Activated CD4-positive, alpha-beta memory T cell treated with anti-CD3 and anti-CD28 coated beads for 36 hours (primary cell): ENCODE results near the gene DNAH17. TPM values are rescaled to one million over a fixed set of nuclear protein-coding genes. Genes with fewer than 3 reads are reported as not detected.
"Not testable (repeated sequence)": the region's sequence is repeated elsewhere in the genome, so short reads cannot be mapped to it uniquely, and the experiment has no call there.

Experiments
- CTCF ChIA-PET: fragments of 350-600 bp; sonication (Branson Sonifier 250); formaldehyde crosslinking; loops from one replicate; lab custom pipeline; 2021; ENCODE audit warnings: antibody characterized with exemption, inconsistent platforms; lab: Charles Lee
- POLR2A ChIA-PET: fragments of 350-600 bp; sonication (Branson Sonifier 250); formaldehyde crosslinking; loops from one replicate; lab custom pipeline; 2021; ENCODE audit warnings: antibody characterized with exemption; lab: Charles Lee
- DNase-seq: peaks from one replicate; pipeline ENCODE4 v3.0.0-alpha.2; 2020
- H3K27ac Mint-ChIP-seq: one replicate; pipeline ENCODE4 v1.8.0; 2021; ENCODE audit warnings: mixed read lengths
- H3K27me3 Mint-ChIP-seq: one replicate; pipeline ENCODE4 v1.8.0; 2021; ENCODE audit warnings: mixed read lengths
- H3K36me3 Mint-ChIP-seq: one replicate; pipeline ENCODE4 v1.8.0; 2021; ENCODE audit warnings: mixed read lengths
- H3K4me1 Mint-ChIP-seq: one replicate; pipeline ENCODE4 v1.8.0; 2021; ENCODE audit warnings: low read depth, mixed read lengths
- H3K4me3 Mint-ChIP-seq: one replicate; pipeline ENCODE4 v1.8.0; 2021; ENCODE audit warnings: mild to moderate bottlenecking, mixed read lengths
- H3K9me3 Mint-ChIP-seq: one replicate; pipeline ENCODE4 v1.8.0; 2021; ENCODE audit warnings: mixed read lengths
- intact Hi-C: fragments of 100-400 bp; cut with micrococcal nuclease; formaldehyde crosslinking; loops from one replicate; pipeline ENCODE4 v1.15.1; 2023
- total RNA-seq, 2 experiments: library from RNA; stranded (reverse); gene quantifications; one replicate each; pipeline ENCODE4 v1.2.3, GENCODE V29; 2021

The DNAH17 gene
- total RNA-seq, 2 experiments from 2014 or later, result 0.21 to 0.29 TPM

GRCh38 chr17:78517421-78517820, 59.8 kb downstream of the DNAH17 start:
- Mint-ChIP-seq H3K27me3 (no peaks in the 10 kb centered on the region), H3K36me3 (no peaks in the 10 kb centered on the region), H3K4me1 (no peaks in the 10 kb centered on the region), H3K27ac (no peak overlapping the region), H3K4me3 (no peak overlapping the region), H3K9me3 (no peaks in the 10 kb centered on the region)
- POLR2A ChIA-PET, result no interaction called here
- DNase-seq, result no peak
- CTCF ChIA-PET, result no interaction called here
- intact Hi-C loops, result no loop called here

- Mint-ChIP-seq H3K36me3 (no peaks in the 10 kb centered on the region), H3K9me3 (no peaks in the 10 kb centered on the region), H3K27me3 (no peaks in the 10 kb centered on the region), H3K4me1 (no peaks in the 10 kb centered on the region), H3K27ac (no peak overlapping the region), H3K4me3 (no peak overlapping the region)
- no peak for DNase-seq
- ChIA-PET POLR2A (no interaction called here), CTCF (no interaction called here)
- intact Hi-C loops, result no loop called here
Observed at GRCh38 chr17:78515480-78515879, 61.7 kb downstream of the DNAH17 start.

- Mint-ChIP-seq H3K9me3 (no peaks in the 10 kb centered on the region), H3K27ac (no peak overlapping the region), H3K27me3 (no peaks in the 10 kb centered on the region), H3K4me3 (no peak overlapping the region), H3K4me1 (no peaks in the 10 kb centered on the region), H3K36me3 (no peaks in the 10 kb centered on the region)
- no peak for DNase-seq
- CTCF ChIA-PET, result no interaction called here
- intact Hi-C loops, result no loop called here
- POLR2A ChIA-PET, result no interaction called here
Observed at GRCh38 chr17:78514521-78514920, 62.7 kb downstream of the DNAH17 start.

GRCh38 chr17:78512976-78513375, 64.2 kb downstream of the DNAH17 start:
- no peaks in the 10 kb centered on the region for H3K36me3 Mint-ChIP-seq
- POLR2A ChIA-PET, result no interaction called here
- intact Hi-C loops, result no loop called here
- no peaks in the 10 kb centered on the region for H3K27me3 Mint-ChIP-seq
- no peaks in the 10 kb centered on the region for H3K9me3 Mint-ChIP-seq
- no peak overlapping the region for H3K27ac Mint-ChIP-seq
- no peak overlapping the region for H3K4me3 Mint-ChIP-seq
- H3K4me1 Mint-ChIP-seq, result no peaks in the 10 kb centered on the region
- no peak for DNase-seq
- CTCF ChIA-PET, result no interaction called here

- no peaks in the 10 kb centered on the region for H3K4me1 Mint-ChIP-seq
- POLR2A ChIA-PET, result no interaction called here
- no peak overlapping the region for H3K4me3 Mint-ChIP-seq
- H3K9me3 Mint-ChIP-seq, result no peaks in the 10 kb centered on the region
- H3K27me3 Mint-ChIP-seq, result no peaks in the 10 kb centered on the region
- intact Hi-C loops, result no loop called here
- H3K27ac Mint-ChIP-seq, result no peak overlapping the region
- CTCF ChIA-PET, result no interaction called here
- H3K36me3 Mint-ChIP-seq, result no peaks in the 10 kb centered on the region
- DNase-seq, result no peak
Observed at GRCh38 chr17:78510141-78511075, 66.8 kb downstream of the DNAH17 start.

- DNase-seq, result no peak
- intact Hi-C loops, result no loop called here
- Mint-ChIP-seq H3K36me3 (no peaks in the 10 kb centered on the region), H3K27me3 (no peaks in the 10 kb centered on the region), H3K27ac (no peak overlapping the region), H3K9me3 (no peaks in the 10 kb centered on the region), H3K4me3 (no peak overlapping the region), H3K4me1 (no peaks in the 10 kb centered on the region)
- CTCF ChIA-PET, result no interaction called here
- POLR2A ChIA-PET, result no interaction called here
Observed at GRCh38 chr17:78507526-78507925, 69.7 kb downstream of the DNAH17 start.

GRCh38 chr17:78506454-78507309, 70.5 kb downstream of the DNAH17 start:
- Mint-ChIP-seq H3K27me3 (no peaks in the 10 kb centered on the region), H3K4me3 (no peak overlapping the region), H3K36me3 (no peaks in the 10 kb centered on the region), H3K4me1 (no peaks in the 10 kb centered on the region), H3K9me3 (no peaks in the 10 kb centered on the region), H3K27ac (no peak overlapping the region)
- intact Hi-C loops, result no loop called here
- no peak for DNase-seq
- ChIA-PET CTCF (no interaction called here), POLR2A (no interaction called here)

GRCh38 chr17:78504156-78504925, 72.9 kb downstream of the DNAH17 start:
- H3K27me3 Mint-ChIP-seq, result no peaks in the 10 kb centered on the region

GRCh38 chr17:78503388-78503787, 73.8 kb downstream of the DNAH17 start:
- CTCF ChIA-PET, H3K4me1 Mint-ChIP-seq, H3K36me3 Mint-ChIP-seq, intact Hi-C loops, POLR2A ChIA-PET, H3K4me3 Mint-ChIP-seq, DNase-seq, H3K9me3 Mint-ChIP-seq, H3K27ac Mint-ChIP-seq, H3K27me3 Mint-ChIP-seq: not testable (repeated sequence)

More at GRCh38 chr17:78504156-78504925, 72.9 kb downstream of the DNAH17 start:
- ChIA-PET POLR2A (no interaction called here), CTCF (no interaction called here)
- intact Hi-C loops, result no loop called here
- no peak overlapping the region for H3K4me3 Mint-ChIP-seq
- DNase-seq, result no peak
- H3K9me3 Mint-ChIP-seq, result no peaks in the 10 kb centered on the region
- no peaks in the 10 kb centered on the region for H3K36me3 Mint-ChIP-seq
- H3K4me1 Mint-ChIP-seq, result no peaks in the 10 kb centered on the region
- H3K27ac Mint-ChIP-seq, result no peak overlapping the region

GRCh38 chr17:78502611-78503148, 74.5 kb downstream of the DNAH17 start:
- H3K4me1 Mint-ChIP-seq, result no peaks in the 10 kb centered on the region
- H3K27ac Mint-ChIP-seq, result no peak overlapping the region
- no peak for DNase-seq
- H3K27me3 Mint-ChIP-seq, result no peaks in the 10 kb centered on the region
- H3K36me3 Mint-ChIP-seq, result no peaks in the 10 kb centered on the region
- ChIA-PET POLR2A (no interaction called here), CTCF (no interaction called here)
- no peak overlapping the region for H3K4me3 Mint-ChIP-seq
- intact Hi-C loops, result no loop called here
- no peaks in the 10 kb centered on the region for H3K9me3 Mint-ChIP-seq

GRCh38 chr17:78501241-78502036, 75.8 kb downstream of the DNAH17 start:
- CTCF ChIA-PET, result no interaction called here
- no peak overlapping the region for H3K4me3 Mint-ChIP-seq

More at GRCh38 chr17:78501241-78502036, 75.8 kb downstream of the DNAH17 start:
- intact Hi-C loops, result no loop called here
- Mint-ChIP-seq H3K27ac (no peak overlapping the region), H3K4me1 (no peaks in the 10 kb centered on the region), H3K36me3 (no peaks in the 10 kb centered on the region), H3K27me3 (no peaks in the 10 kb centered on the region), H3K9me3 (no peaks in the 10 kb centered on the region)
- no peak for DNase-seq
- POLR2A ChIA-PET, result no interaction called here
